Natural killer cell treated with Interleukin-12 subunit alpha and Interleukin-12 subunit beta and Interleukin-15 and Interleukin-18, amount 100 ng/mL, for 72 hours (primary cell): ENCODE results near the gene CDH16. TPM values are rescaled to one million over a fixed set of nuclear protein-coding genes. Genes with fewer than 3 reads are reported as not detected.

ENCODE experiments used
- ATAC-seq, 2 donors: fragments of 150-1000 bp; cut with Tn5 transposase in 1 of 2; sonication (Bioruptor Pico), chemical (Tn5 transposase) in 1 of 2; 2 replicates each; pipeline ENCODE4 v1.10.0; 2021
- DNase-seq: peaks from one replicate; pipeline ENCODE4 v3.0.0; 2022; ENCODE audit warnings: low spot score
- H3K27ac Mint-ChIP-seq, 2 donors: 1 replicate in 1 of 2; 2 replicates in 1 of 2; pipeline ENCODE4 v1.8.0; 2022; ENCODE audit warnings: mixed read lengths in 2 of 2, mild to moderate bottlenecking in 1 of 2, moderate library complexity in 1 of 2
- H3K27me3 Mint-ChIP-seq, 2 donors: 1 replicate in 1 of 2; 2 replicates in 1 of 2; pipeline ENCODE4 v1.8.0; 2022; ENCODE audit warnings: mixed read lengths in 2 of 2
- H3K36me3 Mint-ChIP-seq: one replicate; pipeline ENCODE4 v1.8.0; 2022; ENCODE audit warnings: mixed read lengths
- H3K4me1 Mint-ChIP-seq, 2 donors: 1 replicate in 1 of 2; 2 replicates in 1 of 2; pipeline ENCODE4 v1.8.0; 2022; ENCODE audit warnings: low read depth in 2 of 2, mixed read lengths in 2 of 2, mild to moderate bottlenecking in 1 of 2
- H3K4me3 Mint-ChIP-seq: one replicate; pipeline ENCODE4 v1.8.0; 2022; ENCODE audit warnings: mixed read lengths
- H3K9me3 Mint-ChIP-seq: 2 replicates; pipeline ENCODE4 v1.8.0; 2022; ENCODE audit warnings: mixed read lengths
- total RNA-seq, 2 donors: library from RNA; stranded (reverse); gene quantifications; one replicate each; pipeline ENCODE4 v1.2.3, GENCODE V29; 2022

CDH16 gene
- total RNA-seq, 2 donors from 2014 or later = not detected

- ATAC-seq (no peak), DNase-seq (no peak)
- Mint-ChIP-seq H3K4me3 (no peak overlapping the region), H3K36me3 (no peaks in the 10 kb centered on the region), H3K27ac (no peak overlapping the region), H3K9me3 (no peaks in the 10 kb centered on the region), H3K27me3 (no peaks in the 10 kb centered on the region), H3K4me1 (no peaks in the 10 kb centered on the region)
These were observed 59.8 kb downstream of the CDH16 start for GRCh38 chr16:66858740-66859396.

Other genes starting within 250 kb of the CDH16 start
- gene CMTM4, start 222.1 kb downstream of the CDH16 start, total RNA-seq = 1 to 10 TPM; 1.2 to 2.2 TPM
- 100 to 1,000 TPM in 1 of 2 donors, 10 to 100 TPM in 1; 74.0 to 101 TPM for gene DYNC1LI2, start 167.3 kb downstream of the CDH16 start, total RNA-seq
- gene TERB1, start 117.3 kb downstream of the CDH16 start, total RNA-seq = under 1 TPM; 0.38 to 0.64 TPM
- 10 to 100 TPM; 69.4 to 98.3 TPM for gene NAE1, start 87.9 kb downstream of the CDH16 start, total RNA-seq
- gene CA7, start 74.5 kb downstream of the CDH16 start, total RNA-seq = not detected
- 10 to 100 TPM; 28.0 to 35.0 TPM for gene PDP2, start 38.4 kb downstream of the CDH16 start, total RNA-seq
- gene RRAD, start 6.7 kb upstream of the CDH16 start, total RNA-seq = 10 to 100 TPM in 1 of 2 donors, 1 to 10 TPM in 1; 2.3 to 12.8 TPM
- 100 to 1,000 TPM; 147 to 153 TPM for gene CIAO2B, start 15.5 kb upstream of the CDH16 start, total RNA-seq
- 10 to 100 TPM; 27.7 to 36.7 TPM for gene CES2, start 16.6 kb upstream of the CDH16 start, total RNA-seq
- 1 to 10 TPM in 1 of 2 donors, not detected in 1; 1.6 TPM for gene CES3, start 42.4 kb upstream of the CDH16 start, total RNA-seq
- 1 to 10 TPM; 6.5 to 8.2 TPM for gene CES4A, start 69.7 kb upstream of the CDH16 start, total RNA-seq
- gene CBFB, start 110.3 kb upstream of the CDH16 start, total RNA-seq = 100 to 1,000 TPM; 128 to 161 TPM
- 10 to 100 TPM; 14.3 to 26.7 TPM for gene PHAF1, start 191.1 kb upstream of the CDH16 start, total RNA-seq
- 1 to 10 TPM; 3.3 to 3.8 TPM for gene B3GNT9, start 232.1 kb upstream of the CDH16 start, total RNA-seq
- 10 to 100 TPM; 38.5 to 51.2 TPM for gene TRADD, start 241.0 kb upstream of the CDH16 start, total RNA-seq
- 10 to 100 TPM; 15.3 to 16.8 TPM for gene FBXL8, start 241.1 kb upstream of the CDH16 start, total RNA-seq
- 10 to 100 TPM; 17.2 to 19.4 TPM for gene HSF4, start 245.9 kb upstream of the CDH16 start, total RNA-seq